Inferior parietal cortex (tissue), 1 donor: ENCODE data around the gene HAAO.
A peak's percentile ranks its signal among the peaks of the same experiment; 100 is the strongest.
"Not testable (repeated sequence)": the region's sequence is repeated elsewhere in the genome, so short reads cannot be mapped to it uniquely, and the experiment has no call there.

ENCODE experiments used
- DNase-seq: peaks from one replicate; pipeline ENCODE4 v3.0.0-alpha.2; 2016; ENCODE audit errors: extremely low spot score

Gene HAAO

DNA sequence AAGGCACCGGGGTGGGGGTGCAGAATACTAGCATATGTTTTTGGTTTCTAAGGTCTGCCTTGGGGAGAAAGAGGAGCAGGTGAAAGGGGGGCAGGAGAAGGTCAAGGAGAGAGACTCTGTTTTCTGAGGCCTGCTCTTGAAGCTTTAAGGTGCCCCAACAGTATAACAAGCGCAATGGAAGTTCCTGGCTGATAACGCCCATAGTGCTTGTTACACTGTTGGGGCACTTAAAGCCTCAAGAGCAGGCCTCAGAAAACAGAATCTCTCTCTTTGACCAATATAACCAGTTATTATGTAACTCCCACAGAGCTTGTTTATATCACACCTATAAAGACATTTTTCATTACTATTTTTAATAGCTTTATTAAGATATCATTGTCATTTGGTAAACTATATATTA is 45.0 kb downstream of the HAAO start:
- no peak for DNase-seq

DNA sequence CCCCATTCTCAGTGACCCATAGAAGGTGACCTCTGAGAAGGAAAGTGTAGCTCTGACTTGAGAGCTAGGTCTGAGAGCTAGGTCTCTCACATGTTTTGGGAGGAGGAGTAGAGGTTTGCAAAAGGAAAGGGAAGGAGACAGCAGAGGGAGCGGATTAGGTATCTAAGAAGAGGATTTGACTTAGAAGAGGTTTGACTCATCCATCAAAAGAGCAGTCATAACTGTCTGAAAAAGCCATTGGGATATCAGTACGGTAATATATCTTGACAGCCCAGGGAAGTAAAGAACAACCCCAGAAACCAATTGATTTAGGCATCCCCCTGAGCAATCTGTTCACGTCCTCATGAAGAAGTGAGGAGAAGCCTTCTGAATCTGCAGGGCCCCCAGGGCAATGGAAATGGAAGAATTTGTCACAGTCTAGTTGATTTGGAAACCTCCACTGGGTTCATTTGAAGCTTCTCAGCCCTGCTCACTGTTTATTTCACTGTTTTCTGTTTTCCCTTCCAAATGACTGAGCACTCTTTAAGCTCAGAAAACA is 47.8 kb downstream of the HAAO start:
- no peak for DNase-seq

- DNase-seq: no peak
Measured at GRCh38 chr2:42743659-42743990, 48.8 kb downstream of the HAAO start.

- no peak for DNase-seq
Measured at GRCh38 chr2:42742740-42743658, 49.4 kb downstream of the HAAO start.

DNA sequence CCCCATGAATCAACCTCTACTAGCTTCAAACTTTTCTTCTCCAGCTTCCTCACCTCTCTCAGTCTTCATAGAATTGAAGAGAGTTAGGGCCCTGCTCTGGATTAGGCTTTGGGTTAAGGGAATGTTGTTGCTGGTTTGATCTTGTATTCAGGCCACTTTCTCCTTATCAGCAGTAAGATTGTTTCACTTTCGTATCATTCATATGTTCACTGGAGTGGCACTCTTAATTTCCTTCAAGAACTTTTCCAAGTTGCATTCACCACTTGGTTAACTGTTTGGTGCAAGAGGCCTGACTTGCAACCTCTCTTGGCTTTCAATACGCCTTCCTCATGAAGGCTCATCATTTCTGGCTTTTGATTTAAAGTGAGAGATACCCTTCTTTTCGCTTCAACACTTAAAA is 51.2 kb downstream of the HAAO start:
- no peak for DNase-seq

- DNase-seq: no peak
Measured at GRCh38 chr2:42736598-42737322, 55.6 kb downstream of the HAAO start.

- no peak for DNase-seq
Measured at GRCh38 chr2:42733852-42734251, 58.5 kb downstream of the HAAO start.

- DNase-seq: not testable (repeated sequence)
Measured at GRCh38 chr2:42731316-42731715, 61.1 kb downstream of the HAAO start.

DNA sequence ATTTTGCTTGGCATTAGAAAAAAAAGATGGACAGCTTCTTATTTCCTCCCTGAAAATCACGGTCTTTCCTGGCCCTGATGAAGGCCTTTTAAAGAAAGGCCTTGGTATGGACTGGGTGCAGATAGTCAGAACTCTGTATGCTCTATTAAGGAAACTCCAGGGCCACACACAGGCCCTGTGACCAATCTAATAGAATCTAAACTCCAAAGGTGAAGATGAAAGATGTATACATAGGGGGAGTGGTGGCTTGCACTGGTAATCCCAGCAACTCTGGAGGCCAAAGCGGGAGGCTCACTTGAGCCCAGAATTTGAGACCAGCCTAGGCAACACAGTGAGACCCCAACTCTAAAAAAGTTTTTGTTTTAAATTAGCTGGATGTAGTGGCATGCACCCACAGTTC is 65.7 kb downstream of the HAAO start:
- no peak for DNase-seq

GRCh38 chr2:42725657-42726056 is 66.7 kb downstream of the HAAO start:
- DNase-seq: no peak

DNA sequence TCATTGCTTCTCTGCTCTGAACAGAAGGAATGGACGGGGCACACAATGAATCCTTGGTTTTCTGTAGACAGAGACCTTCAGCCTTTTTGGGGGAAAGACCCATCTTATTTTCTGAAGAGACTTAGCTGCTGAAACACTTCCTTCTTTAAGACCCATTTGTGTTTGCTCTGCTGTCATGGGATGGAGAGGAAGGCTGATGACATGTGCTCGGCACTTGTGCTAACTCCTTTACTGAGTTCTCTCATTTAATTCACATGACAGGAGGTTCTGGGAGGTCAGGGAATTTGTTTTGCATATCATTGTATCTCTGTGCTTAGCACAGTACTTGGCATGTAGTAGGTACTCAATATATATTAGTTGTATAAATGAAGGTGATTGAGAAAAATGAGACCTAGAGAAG is 67.5 kb downstream of the HAAO start:
- DNase-seq: no peak

DNA sequence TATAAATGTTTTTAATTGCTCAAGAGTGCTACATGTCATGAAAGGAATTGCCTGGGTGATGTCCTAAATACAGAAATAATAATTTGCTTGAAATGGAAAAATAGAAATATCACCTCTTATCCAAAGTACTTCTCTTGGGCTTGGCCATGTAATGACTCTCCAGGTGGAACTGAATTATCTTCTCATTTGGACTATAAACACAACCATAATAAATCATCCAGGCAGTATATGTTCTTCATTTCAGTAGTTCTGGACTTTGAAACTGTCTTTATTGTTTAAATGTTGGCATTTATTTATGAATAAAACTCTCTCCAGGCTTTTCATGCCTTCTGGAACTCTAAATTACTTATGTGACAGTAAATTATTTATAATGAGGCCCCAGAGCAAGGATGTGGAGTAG is 68.9 kb downstream of the HAAO start:
- no peak for DNase-seq

DNA sequence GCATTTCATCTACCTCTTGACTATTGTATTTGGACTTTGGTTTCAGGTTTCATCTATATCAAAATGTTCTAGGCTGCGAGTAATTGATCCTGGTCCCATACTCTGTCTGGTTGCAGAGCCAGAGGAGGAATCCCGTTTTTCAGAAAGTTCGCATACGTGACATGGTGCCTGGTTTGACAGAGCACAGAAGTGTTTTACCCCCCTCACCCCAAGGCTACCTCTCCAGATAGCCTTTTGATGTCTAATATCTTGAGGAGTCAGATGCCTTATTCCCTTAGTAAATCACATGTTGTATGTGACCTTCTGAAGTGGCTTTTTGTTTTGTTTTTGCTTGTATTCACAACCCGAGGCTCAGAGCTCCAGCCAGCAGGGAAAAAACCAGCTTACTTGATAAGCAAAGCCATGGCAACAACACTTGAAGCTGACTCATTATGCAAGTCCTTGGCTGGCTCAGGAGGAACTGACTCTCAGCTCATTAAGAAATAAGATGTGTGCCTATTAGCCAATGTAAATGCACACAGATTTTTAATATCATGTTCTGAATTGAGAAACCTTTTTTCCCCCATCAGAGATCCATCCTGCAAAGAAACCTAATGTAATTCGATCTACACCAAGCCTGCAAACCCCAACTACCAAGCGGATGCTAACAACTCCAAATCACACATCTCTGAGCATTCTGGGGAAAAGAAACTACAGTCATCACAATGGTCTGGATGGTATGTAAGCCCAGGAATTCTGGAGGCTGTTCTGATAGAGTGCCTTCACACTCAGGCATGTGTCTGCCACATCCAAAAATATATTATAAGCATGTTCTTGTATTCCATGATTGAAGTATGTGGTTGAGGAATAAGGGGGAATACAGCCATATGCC is 69.8 kb downstream of the HAAO start:
- peak; percentile 60 for DNase-seq

GRCh38 chr2:42721898-42722297 is 70.5 kb downstream of the HAAO start:
- no peak for DNase-seq
